C4-2B (cell line): ENCODE results near the gene CRIP3.

Source experiments
- H3K27ac ChIP-seq: fragments of 450-650 bp; 2 replicates; pipeline ENCODE4 v1.5.1; 2017
- ZFX ChIP-seq: fragments of 450-650 bp; IDR thresholded peaks from 2 replicates; pipeline ENCODE4 v1.6.1; 2017
- TF ChIP-seq, protein P1 (sequence below): fragments of 450-650 bp; conservative IDR thresholded peaks from 2 replicates; pipeline ENCODE4 v1.5.1; 2017; ENCODE audit warnings: mild to moderate bottlenecking

The CRIP3 gene

DNA sequence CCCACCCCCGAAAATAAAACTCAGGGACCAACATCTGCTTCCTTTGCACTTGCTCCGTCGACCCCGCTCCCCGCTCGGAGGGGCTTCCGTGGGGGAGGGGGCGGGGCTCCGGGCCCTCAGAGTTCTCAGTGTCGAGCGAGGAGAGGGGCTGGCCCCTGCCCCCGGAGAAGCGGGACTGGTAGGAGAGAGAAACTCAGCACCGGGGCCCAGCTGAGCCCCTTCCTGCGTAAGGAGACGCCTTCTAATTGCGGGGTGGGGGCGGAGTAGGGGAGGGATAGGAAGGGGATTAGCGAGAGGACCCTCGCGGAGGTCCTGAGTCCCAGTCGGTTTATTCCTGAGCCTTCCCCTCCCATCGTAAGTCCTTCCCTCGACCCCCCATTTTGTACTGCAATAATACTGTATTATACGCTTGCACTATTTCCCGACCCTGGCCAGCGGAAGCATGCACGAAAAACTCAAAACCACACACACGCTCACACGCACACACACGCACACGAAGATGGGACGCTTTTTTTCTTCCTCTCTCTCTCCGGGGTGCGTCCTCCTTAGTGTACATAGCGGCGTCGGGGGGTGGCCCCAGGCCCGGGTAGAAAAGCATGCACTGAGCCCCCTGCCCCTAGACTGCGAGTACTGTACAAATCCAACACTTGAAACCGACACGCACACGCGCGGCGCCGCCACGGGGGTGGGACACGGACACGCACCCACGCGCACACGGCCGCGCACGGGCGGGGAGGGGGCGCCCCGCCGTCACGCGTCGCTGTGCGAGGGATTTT lies 32.6 kb downstream of the CRIP3 start:
- H3K27ac ChIP-seq = no peak overlapping the region
- TF ChIP-seq, protein P1, sequence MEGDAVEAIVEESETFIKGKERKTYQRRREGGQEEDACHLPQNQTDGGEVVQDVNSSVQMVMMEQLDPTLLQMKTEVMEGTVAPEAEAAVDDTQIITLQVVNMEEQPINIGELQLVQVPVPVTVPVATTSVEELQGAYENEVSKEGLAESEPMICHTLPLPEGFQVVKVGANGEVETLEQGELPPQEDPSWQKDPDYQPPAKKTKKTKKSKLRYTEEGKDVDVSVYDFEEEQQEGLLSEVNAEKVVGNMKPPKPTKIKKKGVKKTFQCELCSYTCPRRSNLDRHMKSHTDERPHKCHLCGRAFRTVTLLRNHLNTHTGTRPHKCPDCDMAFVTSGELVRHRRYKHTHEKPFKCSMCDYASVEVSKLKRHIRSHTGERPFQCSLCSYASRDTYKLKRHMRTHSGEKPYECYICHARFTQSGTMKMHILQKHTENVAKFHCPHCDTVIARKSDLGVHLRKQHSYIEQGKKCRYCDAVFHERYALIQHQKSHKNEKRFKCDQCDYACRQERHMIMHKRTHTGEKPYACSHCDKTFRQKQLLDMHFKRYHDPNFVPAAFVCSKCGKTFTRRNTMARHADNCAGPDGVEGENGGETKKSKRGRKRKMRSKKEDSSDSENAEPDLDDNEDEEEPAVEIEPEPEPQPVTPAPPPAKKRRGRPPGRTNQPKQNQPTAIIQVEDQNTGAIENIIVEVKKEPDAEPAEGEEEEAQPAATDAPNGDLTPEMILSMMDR = no peak
- TF ChIP-seq ZFX = no peak

DNA sequence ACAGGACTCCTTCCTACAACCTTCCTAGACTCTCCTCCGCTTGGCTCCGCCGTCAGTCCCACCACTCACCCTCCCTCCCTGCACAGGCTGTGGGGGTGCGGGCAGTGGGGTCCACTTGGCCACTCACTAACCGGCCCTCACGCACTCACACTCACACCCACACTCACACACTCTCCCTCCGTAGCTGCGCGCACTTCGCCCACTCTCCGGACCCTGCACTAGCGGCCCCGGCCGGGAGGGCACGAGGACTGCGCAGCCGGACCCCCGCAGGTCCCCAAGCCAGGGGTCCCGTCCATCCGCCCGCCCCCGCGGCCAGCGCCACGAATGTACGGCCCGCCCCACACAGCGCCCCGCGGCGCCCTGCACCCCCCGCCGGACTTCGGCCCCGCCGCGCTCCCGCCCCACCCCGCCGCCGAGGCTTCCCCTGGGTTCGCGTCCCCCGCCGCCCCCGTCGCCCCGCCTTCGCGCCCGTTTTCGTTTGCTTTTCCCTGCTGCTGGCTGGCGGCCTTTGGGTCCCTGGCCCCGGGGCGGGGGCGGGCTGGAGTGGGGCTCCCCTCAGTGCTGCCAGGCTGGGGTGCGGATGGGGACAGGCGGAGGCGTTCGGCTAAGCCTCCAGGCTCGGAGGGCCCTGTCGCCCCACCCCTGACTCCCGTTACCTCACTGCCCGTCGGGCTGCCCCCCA lies 33.6 kb downstream of the CRIP3 start:
- TF ChIP-seq, protein P1 = no peak
- no peak for TF ChIP-seq ZFX
- H3K27ac ChIP-seq = no peak overlapping the region

DNA sequence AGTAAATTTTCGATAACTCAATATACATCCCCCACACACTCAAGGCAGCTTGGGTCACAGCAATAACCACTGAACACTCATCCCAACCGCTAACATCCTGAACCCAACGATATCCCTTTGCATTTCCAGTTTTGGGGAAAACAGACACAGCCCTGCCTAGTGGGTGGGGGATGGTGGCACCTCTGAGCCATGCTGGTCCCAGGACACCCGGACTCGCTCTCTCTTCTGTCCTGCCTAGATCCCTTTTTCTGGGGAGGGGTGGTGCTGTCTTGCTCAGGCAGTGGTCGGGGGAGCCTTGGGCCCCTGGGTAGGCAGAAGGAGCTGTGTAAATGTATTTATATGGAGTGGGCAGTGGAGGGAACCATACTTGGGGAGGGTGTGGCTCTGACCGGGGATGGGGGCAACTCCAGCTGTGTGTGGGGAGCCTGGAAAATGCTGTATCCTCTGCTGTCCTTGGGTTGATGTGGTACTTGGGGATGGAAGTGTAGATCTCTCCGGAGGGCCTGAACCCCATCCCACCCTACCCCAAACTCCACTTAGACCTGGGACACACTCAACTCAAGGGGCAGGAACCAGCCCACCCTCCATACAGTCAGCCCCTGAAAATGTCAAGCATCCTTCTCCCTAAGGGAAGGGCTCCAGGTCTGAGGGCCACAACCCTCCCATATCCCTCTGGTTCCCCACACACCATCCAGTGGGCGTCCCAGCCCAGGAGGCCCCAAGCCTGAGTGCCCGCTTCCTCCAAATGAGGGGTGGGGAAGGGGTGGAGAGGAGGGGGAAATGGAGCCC lies 34.3 kb downstream of the CRIP3 start:
- TF ChIP-seq ZFX = no peak
- TF ChIP-seq, protein P1 = no peak
- no peak overlapping the region for H3K27ac ChIP-seq

GRCh38 chr6:43273707-43274106 lies 34.9 kb downstream of the CRIP3 start:
- no peak overlapping the region for H3K27ac ChIP-seq
- TF ChIP-seq ZFX = no peak
- TF ChIP-seq, protein P1 = no peak

GRCh38 chr6:43271944-43272343 lies 36.7 kb downstream of the CRIP3 start:
- no peak overlapping the region for H3K27ac ChIP-seq
- TF ChIP-seq, protein P1 = no peak
- no peak for TF ChIP-seq ZFX

GRCh38 chr6:43271103-43271815 lies 37.4 kb downstream of the CRIP3 start:
- H3K27ac ChIP-seq = no peak overlapping the region
- TF ChIP-seq, protein P1 = no peak
- TF ChIP-seq ZFX = no peak
